ENCODE results near the gene GABRB1.
A peak's percentile ranks its signal among the peaks of the same experiment; 100 is the strongest.

Gene GABRB1

GRCh38 chr4:47120783-47121182, 89.4 kb downstream of the GABRB1 start:
- no peak for DNase-seq

GRCh38 chr4:47122592-47123291, 91.4 kb downstream of the GABRB1 start:
- DNase-seq: peak; percentile 38 to 53

GRCh38 chr4:47128991-47129390, 97.6 kb downstream of the GABRB1 start:
- DNase-seq: no peak

- no peak for DNase-seq
Measured at GRCh38 chr4:47135210-47135609, 103.8 kb downstream of the GABRB1 start.

DNA sequence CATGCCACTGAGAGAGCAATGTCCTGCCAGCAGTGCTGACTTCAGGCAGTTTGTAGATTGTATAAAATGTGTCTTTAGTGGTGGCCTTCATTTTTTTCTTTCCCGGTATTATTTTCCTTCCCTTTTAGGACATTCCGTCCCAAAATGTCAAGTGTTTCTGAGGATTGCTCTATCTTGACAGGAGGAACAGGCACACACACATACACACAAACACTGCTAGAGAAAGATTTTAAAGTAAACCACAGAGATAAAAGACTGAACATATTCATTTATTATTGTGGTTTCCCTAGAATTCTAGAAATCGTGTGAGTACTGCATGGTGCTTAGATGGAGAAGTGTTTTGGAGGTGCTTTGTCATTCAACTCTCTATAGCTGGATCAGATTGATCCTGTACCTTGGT, 111.9 kb downstream of the GABRB1 start:
- no peak for DNase-seq

DNA sequence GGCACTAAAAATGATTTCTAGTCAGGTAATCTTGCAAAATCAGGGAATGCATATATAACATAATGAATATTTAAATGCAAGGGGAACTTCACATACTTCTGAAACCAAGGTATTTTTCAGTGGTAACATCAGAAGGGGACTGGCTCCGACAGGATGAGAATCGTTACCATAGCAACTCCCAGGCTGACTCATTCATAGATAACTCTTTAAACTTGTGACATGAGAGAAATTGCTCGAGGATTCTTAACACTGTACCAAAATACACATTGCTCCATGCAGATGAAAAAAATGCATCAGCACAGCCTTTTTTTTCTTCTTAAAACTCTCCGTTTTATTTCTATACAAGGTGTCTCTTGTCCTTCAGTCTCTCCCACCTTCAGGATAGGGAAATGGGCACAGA, 114.3 kb downstream of the GABRB1 start:
- DNase-seq: no peak

DNA sequence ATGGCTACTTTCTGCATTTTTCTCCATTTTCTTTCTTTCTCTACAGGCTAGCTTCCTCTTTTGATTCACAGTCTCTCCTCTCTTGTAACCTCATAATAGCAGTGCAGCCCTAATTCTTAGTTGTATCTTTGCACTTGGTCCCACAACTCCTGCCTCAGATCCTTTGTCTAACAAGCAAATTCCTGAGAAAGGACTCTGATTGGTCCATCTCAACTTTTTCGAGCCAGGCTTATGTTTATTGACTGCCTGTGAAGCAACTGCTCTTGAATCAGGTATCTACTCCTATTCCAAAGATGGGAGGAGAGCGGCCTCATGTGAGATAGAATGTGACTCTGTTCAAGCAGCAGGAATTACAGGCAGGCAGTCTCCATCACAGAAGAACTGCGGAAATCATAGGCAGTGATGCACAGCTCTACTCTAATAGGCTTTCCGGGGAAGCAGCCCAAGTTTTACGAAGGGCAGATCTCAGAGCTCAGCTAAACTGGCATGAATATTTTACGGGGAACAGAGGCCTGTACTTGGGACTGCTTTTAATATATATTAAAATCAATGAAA, 123.5 kb downstream of the GABRB1 start:
- no peak for DNase-seq

- no peak for DNase-seq
Measured at GRCh38 chr4:47155919-47156318, 124.6 kb downstream of the GABRB1 start.

DNA sequence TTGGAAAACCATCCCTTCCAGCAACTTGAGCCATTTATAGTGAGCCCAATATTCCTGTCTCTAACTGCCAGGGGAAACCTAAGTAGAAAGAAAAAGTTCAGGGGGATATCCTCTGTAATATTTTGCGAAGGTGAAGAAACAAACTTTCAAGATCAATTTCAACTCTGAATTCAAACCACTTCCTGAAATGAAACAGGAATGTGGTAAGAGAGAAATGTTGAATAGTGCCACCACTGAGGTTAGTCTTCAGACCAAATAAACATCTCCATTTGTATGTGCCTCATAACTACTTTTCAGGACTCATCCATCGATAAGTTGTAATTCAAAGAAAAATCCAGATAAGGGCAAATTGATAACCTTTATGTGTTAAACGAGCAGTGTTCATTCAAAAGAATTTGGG, 128.7 kb downstream of the GABRB1 start:
- no peak for DNase-seq

DNA sequence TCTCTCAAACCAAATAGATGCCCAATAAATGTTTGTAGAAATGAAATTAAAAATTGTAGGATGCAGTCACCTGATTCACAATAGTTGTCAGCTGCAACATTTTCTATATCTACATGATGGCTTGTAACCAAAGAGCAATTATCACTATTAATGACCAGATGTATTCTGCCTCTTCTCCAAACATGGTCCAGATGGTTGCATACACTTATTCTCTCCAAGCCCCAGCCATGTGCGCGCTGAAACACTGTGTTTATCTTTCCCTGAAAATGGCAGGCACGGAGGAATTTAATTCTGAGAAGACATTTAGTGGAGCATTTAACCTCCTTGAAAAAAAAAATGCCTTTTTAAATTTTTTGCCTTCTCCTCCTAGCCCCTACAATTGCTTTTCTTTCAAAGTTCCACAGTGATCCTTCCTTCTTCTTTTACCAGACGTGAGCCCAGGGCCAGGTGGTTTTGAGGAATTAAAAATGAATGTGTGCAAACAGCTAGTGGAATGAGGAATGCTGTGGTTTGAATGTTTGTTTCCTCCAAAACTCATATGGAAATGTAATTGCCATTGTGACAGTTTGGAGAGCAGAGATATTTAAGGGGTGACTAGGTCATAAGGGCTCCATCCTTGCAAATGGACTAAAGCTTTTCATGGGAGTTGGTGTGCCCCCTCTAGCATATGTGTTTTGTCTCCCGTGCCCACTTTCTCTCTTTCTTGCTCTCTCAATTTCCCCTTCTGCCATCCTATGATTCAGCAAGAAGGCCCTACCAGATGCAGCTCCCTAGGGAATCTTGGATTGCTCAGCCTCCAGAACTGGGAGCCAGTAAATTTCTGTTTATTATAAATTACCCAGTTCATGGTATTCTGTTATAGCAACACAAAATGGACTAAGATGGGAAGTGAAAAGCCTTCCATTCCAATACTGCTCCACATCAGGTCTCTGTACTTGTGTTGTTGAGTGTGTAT, 136.0 kb downstream of the GABRB1 start:
- no peak for DNase-seq

GRCh38 chr4:47184083-47184482, 152.7 kb downstream of the GABRB1 start:
- DNase-seq: no peak

GRCh38 chr4:47185761-47186160, 154.4 kb downstream of the GABRB1 start:
- no peak for DNase-seq

GRCh38 chr4:47187608-47188007, 156.2 kb downstream of the GABRB1 start:
- DNase-seq: no peak

- no peak for DNase-seq
Measured at GRCh38 chr4:47193179-47193578, 161.8 kb downstream of the GABRB1 start.

DNA sequence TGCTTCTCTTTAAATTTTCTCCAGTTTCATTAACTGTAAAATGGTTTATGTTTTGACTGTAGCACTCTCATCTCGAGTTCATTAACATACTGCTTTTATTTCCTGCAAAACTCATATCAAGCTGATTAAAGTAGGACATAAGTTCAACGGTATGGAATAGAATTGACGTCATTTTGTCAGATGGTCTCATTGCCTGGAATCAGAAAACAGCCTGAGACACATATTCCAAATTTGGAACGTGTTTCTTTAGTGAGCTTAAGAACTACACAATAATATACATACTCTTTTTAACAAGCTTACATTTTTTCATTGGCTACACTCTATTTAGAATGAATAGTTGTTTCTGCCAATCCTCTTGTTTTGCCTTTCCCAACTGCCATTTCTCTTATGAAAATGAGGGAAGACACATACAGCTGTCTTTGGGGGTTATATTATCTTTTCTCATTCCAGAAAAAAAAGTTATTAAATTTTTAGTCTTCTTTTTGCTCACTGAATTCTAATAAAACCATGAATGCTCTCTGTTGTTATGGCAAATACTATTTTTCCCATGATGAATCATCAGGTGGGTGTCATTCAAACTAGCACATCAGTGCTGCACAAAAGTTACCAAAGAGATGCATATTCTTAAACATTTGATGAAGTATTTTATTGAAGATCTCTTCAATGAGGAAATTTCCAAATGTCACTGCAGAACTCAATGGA, 162.8 kb downstream of the GABRB1 start:
- no peak for DNase-seq

- no peak for DNase-seq
Measured at GRCh38 chr4:47195706-47196105, 164.3 kb downstream of the GABRB1 start.

DNA sequence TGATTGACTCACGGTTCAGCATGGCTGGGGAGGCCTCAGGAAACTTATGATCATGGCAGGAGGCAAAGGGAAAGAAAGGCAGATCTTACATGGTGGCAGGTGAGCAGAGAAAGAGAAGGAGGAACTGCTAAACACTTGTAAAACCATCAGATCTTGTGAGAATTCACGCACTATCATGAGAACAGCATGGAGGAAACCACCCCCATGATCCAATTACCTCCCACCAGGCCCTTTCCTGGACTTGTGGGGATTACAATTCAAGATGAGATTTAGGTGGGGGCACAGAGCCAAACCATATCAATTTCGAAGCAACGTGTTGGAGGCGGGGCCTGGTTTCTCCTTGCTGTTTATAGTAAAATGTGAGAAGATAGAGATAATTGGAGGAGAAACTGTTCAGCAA, 167.4 kb downstream of the GABRB1 start:
- no peak for DNase-seq

DNA sequence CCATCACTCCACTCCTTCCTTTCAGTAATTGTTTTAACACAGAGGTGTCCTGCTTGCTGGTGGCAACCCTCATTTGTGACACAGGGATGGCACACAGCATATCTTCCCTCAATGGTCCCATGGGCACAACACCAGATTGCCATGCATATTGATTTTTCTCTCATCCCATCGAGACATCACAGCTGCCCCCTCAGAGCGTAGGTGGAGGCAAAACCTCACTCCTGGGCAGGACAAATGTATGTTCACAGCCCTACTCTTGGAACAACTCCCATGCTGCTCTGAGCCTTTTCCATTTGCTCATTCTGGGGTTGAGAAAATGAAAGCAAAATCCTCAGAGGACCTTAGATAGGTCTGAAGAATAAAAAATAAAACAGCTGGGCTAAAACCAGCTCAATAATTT, 172.2 kb downstream of the GABRB1 start:
- DNase-seq: no peak

DNA sequence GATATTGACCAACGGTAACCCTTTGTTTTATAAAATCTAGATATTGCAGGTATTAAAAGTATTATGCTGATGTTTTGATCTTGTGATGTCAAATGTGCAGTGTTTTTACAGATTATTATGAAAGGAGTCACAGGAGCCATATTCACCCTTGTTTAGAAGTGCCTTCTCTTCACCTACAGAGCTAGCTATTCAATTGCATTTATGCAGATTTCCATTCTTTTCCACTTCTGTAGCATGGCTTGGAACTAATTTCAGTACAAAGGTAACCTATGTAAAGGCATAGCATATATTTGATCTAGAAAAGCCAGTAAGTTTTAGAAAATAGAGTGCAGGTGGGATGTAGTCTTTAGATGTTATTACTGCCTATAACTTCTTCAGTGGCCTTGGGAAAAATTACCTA, 176.2 kb downstream of the GABRB1 start:
- DNase-seq: no peak

GRCh38 chr4:47209833-47210232, 178.5 kb downstream of the GABRB1 start:
- no peak for DNase-seq

GRCh38 chr4:47210828-47211227, 179.5 kb downstream of the GABRB1 start:
- no peak for DNase-seq

- no peak for DNase-seq
Measured at GRCh38 chr4:47213106-47213505, 181.7 kb downstream of the GABRB1 start.

DNA sequence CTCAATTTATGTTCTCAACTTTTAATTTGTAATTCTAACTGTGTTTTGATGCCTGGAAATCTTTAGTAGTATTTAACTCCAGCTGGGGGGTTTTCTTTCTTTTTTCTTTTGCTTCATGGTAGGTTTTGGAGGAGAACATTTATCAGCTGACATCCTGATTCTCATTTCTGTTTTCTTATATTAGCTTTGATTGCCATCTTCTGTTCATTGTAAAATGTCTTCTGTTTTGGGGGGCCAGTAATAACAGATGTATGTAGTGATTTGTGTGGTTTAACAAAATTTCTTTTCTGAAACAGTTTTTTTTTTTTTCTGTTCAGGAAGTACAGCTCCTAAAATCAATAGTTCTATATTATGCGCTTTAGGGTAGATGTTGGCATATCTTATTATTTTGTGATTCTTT, 182.2 kb downstream of the GABRB1 start:
- no peak for DNase-seq

All from activated CD4-positive, alpha-beta T cell treated with anti-CD3 and anti-CD28 coated beads, Interleukin-2, amount 50 U/mL, for 48 hours (primary cell).